ENCODE results near the gene RND3.

Gene RND3, protein sequence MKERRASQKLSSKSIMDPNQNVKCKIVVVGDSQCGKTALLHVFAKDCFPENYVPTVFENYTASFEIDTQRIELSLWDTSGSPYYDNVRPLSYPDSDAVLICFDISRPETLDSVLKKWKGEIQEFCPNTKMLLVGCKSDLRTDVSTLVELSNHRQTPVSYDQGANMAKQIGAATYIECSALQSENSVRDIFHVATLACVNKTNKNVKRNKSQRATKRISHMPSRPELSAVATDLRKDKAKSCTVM

DNA sequence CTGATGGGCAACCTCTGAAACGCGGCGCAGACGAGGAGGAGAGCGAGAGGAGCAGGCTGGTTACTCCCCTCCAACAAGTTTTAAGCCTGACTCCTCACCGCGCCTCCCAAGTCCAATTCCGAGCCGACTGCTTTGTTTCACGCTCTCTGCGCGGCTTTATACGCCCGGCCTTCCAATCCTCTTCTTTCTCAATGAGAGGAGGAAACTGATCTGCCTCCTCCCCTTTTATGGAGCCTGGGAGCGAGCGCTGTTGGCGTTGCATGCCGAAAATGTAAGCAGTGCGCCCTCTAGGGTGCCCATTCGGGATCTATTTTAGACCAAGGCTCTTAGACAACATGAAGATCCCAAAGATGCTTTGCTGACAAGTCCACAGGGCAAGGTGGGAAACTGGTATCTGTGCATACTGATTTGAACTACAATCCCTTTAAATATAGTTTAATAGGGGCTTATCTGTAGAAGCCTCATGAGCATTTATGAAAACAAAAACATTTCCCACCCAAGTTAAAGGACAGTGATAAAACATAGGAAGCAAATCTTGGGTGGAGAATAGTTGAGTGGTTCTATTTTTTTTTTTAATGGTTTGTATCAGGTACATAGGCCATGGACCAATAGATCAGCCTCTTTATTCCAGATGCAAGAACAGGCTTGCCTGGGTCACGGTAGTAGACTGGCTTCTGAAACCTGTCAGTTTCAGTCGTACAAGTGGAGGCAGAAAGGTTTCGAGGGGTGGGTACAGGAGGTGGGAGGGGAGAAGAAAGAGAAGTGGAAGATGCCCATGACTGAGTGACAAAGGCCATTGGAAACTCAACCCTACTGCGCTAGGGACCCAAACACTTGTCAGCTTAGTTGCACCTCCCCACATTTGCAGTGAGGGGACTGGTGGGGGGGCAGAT lies at the start of gene RND3:
RND3 (minus strand) TSS at position 131 of the 893 bp plus-strand sequence. CDS start 250 bp downstream, outside the sequence.
- peak; percentile 91 to 99 (median 93) for DNase-seq

- no peak for DNase-seq
Measured at GRCh38 chr2:150535176-150535575, 47.7 kb upstream of the RND3 start.

- no peak for DNase-seq
Measured at GRCh38 chr2:150532879-150533278, 45.4 kb upstream of the RND3 start.

DNA sequence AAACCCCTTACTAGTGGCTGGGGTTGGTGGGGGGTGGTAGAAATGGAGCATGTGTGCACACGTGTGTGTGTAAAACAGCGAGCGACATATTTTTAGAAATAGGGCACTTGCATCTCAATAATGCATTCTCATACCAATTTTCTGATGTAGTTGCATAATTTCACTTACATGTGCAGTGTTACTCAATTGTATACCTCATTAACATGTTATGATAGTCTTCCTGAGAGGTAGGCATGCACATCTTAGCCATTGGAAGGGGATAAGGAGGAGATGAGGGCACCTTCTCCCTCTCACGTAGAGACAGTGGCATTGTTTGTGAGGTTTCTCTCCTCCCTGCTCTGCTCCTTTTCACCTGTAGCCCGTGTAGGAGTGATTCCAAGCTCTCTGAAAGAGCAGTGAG lies 44.6 kb upstream of the RND3 start:
- no peak for DNase-seq

- DNase-seq = no peak
Measured at GRCh38 chr2:150531591-150531990, 44.1 kb upstream of the RND3 start.

DNA sequence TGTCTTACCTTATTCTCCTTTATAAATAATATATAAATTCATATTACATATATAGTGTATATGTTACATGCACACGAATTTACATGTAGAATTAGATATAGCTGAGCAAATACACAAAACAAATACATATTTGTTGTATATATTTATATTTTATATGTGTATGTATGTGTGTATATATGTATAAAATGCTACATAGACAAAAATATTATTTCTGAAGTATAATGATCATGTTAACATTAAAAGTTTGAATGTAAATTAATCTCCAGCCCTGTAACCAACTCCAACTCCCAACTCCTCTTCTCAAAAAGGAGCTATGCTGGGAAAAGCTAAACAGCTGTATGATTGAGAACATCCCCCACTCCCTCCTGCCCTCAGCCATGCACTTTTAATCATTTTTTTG lies 42.7 kb upstream of the RND3 start:
- DNase-seq = no peak

- peak in 1 of 3 experiments; percentile 18 for DNase-seq
Measured at GRCh38 chr2:150528861-150529801, 41.7 kb upstream of the RND3 start.

DNA sequence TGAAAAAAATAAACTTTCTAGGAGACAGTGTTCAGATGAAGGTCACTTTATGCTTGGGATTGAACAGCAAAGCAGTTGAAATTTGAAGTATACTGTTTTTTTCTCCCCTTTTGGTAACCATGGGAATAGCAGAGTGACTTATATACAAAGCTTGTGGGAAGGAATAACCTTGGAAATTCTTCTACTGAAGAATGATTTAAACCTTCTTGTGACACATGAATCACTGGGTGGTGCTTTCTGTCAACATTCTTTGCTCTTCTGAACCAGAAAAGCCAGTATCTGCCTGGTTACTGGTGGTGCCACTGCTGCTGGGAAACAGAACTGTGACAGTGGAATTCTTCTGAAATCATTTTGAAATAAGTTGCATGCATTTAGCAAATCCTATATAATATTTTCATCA lies 39.4 kb upstream of the RND3 start:
- DNase-seq = peak in 1 of 3 experiments; percentile 3

- DNase-seq = no peak
Measured at GRCh38 chr2:150526006-150526405, 38.5 kb upstream of the RND3 start.

- DNase-seq = no peak
Measured at GRCh38 chr2:150522269-150522668, 34.8 kb upstream of the RND3 start.

GRCh38 chr2:150520887-150521664 lies 33.6 kb upstream of the RND3 start:
- DNase-seq = no peak

- no peak for DNase-seq
Measured at GRCh38 chr2:150520033-150520432, 32.6 kb upstream of the RND3 start.

DNA sequence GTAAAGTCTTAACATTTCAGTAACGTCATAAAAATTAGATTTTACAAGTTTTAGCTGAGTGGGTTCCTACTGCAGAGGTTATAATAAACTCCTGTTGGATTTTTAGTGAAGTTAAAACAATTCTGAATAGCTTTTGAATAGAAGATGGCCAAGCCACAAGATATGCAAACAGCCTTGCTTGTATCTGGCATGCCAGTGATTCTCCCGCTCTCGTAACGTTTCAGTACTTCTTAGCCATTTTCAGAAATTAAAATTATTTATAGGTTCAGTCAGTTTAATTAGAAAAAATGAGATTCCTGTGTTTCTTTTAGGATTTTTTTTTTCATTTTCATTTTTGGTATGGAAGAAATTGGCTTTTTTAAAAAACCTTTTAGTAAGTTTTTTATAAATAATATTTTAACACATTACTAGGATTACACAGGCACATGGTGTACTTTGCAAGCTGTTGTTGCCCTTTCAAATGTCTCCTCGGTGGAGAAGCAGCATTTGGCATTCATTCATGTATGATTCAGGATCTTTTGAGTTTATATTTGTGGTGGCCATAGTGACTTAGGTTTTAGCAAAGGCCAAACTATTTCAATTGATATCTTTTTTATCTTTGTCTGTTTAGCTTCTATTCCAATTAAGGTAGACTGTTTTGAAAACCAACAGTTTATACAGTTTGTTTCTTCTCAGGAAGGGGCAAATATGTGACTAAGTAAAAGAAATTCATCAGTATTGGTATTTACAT lies 30.6 kb upstream of the RND3 start:
- no peak for DNase-seq

DNA sequence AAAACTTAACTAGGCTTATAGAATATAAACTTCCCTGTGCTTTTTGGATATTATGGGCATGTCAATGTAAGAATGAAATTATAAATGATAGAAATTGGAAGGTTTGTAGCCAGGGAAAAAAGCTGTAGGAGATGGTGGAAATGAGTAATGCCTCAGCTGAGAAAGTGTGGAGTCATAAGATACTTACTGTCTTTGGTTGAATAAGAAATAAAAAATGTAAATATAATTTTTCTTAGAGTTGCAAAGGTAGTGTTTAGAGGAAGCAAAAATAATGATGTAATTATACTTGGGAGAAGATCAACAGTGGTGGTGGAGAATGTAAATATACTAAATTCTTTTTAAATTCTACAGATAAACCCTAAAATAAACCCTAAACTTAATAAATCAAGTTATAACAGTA lies 26.2 kb upstream of the RND3 start:
- no peak for DNase-seq

DNA sequence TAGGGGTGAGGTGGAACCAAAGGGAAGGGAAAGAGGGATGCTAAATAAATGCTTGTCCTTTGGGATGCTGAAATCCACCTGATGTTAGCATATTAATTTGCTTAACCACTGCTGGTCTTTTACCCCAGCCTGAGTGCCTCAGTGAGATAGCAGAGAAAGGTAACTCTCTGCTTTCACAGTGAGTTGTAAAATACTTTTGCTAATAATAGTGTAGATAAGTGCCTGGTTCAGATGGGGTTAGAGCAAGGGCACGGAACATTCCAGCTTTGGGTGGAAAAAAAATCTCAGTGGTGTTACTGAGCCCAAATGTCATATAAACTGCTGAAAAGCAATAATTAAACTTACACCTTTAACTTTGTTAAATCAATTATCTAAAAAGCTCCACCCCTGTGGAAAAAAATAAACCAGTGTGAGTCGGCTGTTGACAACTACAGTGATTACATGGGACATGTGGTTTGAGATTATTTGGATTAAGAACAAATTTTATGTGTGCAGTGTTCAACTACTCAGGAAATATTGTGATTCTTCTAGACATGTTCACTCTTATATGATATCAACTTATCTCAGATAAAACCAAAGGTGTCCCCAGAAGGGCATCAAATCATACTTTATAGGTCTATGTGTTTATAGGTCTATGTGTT lies 21.1 kb upstream of the RND3 start:
- no peak for DNase-seq

- DNase-seq = no peak
Measured at GRCh38 chr2:150507071-150507470, 19.6 kb upstream of the RND3 start.

- DNase-seq = no peak
Measured at GRCh38 chr2:150505178-150505577, 17.7 kb upstream of the RND3 start.

GRCh38 chr2:150495993-150496627 lies 8.6 kb upstream of the RND3 start:
- no peak for DNase-seq

- no peak for DNase-seq
Measured at GRCh38 chr2:150495001-150495400, 7.5 kb upstream of the RND3 start.

DNA sequence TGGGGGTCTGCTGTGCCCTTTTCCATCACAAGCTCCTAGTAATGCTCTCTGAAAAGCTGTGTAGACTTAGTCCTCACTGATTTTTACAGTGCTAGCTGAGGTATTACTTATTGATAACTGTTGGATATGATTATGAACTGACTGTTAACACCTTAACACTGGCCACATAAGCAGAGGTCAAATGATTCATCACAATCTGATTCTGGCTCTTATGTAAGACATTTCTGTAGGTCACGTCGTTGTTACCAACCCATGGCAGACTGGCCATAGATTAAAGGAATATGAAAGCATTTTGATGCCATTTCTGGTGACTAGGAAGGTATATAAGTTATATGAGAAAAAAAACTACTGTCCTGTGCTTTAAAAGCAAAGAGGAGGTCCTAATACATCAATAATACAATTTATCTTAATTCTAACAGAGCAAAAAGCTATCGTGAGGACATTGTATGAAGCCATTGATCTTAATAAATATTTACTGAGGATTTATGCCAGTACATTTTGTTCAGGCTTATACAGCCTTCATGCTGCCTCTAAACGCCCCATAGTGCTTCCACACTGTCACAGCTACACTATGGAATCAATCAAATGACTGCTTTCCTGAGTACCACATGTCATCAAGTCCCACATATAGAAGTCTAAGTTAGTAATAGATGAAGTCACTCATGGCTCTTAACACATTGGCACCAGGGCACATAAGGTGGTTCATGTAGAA lies 6.9 kb upstream of the RND3 start:
- DNase-seq = no peak

All from NCI-H1417 (cell line).